A549 (cell line): ENCODE measurements around the gene KCNMA1.

Source experiments
- BHLHE40 ChIP-seq: IDR thresholded peaks from 2 replicates; pipeline ENCODE4 v1.6.1; 2012; ENCODE audit warnings: low read depth, low read length, inconsistent platforms
- GATA3 ChIP-seq: IDR thresholded peaks from 2 replicates; pipeline ENCODE4 v1.6.1; 2012; ENCODE audit warnings: borderline replicate concordance
- MYC ChIP-seq: IDR thresholded peaks from 2 replicates; pipeline ENCODE4 v1.6.1; 2012; ENCODE audit warnings: mild to moderate bottlenecking, inconsistent platforms, low read length, improper control_type of control experiment, borderline replicate concordance
- TP53 ChIP-seq: fragments of 250-450 bp; sonication (Bioruptor Pico); IDR thresholded peaks from 2 replicates; pipeline ENCODE4 v1.5.0; 2021; ENCODE audit warnings: mild to moderate bottlenecking, moderate library complexity
- TF ChIP-seq, protein P1 (sequence below): fragments of >200 bp; sonication (Bioruptor Twin); formaldehyde crosslinking; IDR thresholded peaks from 3 replicates; pipeline ENCODE4 v1.5.1; 2016
- TF ChIP-seq, protein P2 (sequence below): fragments of 250-450 bp; sonication (Bioruptor Pico); IDR thresholded peaks from 2 replicates; pipeline ENCODE4 v1.5.0; 2021; ENCODE audit warnings: mild to moderate bottlenecking, moderate library complexity, borderline replicate concordance

DNA sequence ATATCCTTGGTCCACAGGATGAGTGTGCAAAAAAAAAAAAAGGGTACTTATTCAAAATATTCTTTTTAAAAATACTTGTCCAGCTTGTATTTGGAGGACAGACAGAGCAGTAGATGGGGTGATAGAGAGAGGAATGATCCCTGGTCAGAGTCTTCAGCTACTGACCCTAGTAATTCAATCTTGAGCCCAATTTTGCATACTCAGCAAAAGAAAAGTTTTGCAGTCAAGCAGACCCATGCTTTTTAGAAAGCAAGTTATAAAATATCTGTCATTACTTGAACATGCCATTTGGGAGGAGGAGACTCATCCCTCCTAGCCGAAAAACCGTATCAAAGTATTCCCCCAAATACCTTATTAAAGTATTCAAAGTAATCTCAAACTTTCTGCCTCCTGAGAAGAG, 585.0 kb downstream of the KCNMA1 start:
- TF ChIP-seq, protein P1, sequence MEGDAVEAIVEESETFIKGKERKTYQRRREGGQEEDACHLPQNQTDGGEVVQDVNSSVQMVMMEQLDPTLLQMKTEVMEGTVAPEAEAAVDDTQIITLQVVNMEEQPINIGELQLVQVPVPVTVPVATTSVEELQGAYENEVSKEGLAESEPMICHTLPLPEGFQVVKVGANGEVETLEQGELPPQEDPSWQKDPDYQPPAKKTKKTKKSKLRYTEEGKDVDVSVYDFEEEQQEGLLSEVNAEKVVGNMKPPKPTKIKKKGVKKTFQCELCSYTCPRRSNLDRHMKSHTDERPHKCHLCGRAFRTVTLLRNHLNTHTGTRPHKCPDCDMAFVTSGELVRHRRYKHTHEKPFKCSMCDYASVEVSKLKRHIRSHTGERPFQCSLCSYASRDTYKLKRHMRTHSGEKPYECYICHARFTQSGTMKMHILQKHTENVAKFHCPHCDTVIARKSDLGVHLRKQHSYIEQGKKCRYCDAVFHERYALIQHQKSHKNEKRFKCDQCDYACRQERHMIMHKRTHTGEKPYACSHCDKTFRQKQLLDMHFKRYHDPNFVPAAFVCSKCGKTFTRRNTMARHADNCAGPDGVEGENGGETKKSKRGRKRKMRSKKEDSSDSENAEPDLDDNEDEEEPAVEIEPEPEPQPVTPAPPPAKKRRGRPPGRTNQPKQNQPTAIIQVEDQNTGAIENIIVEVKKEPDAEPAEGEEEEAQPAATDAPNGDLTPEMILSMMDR: no peak
- TF ChIP-seq, protein P2, sequence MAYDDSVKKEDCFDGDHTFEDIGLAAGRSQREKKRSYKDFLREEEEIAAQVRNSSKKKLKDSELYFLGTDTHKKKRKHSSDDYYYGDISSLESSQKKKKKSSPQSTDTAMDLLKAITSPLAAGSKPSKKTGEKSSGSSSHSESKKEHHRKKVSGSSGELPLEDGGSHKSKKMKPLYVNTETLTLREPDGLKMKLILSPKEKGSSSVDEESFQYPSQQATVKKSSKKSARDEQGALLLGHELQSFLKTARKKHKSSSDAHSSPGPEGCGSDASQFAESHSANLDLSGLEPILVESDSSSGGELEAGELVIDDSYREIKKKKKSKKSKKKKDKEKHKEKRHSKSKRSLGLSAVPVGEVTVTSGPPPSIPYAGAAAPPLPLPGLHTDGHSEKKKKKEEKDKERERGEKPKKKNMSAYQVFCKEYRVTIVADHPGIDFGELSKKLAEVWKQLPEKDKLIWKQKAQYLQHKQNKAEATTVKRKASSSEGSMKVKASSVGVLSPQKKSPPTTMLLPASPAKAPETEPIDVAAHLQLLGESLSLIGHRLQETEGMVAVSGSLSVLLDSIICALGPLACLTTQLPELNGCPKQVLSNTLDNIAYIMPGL: no peak
- TF ChIP-seq BHLHE40: no peak
- no peak for TF ChIP-seq TP53 (CRISPR knock-in tag)
- TF ChIP-seq MYC: no peak
- TF ChIP-seq GATA3: no peak
